Karpas-422 (cell line): Measurements from ENCODE around the gene PACS1. TPM values are rescaled to one million over a fixed set of nuclear protein-coding genes. Genes with fewer than 3 reads are reported as not detected.

ENCODE experiments used
- DNase-seq: peaks from one replicate; pipeline ENCODE4 v3.0.0-alpha.2; 2015
- H2AFZ ChIP-seq: fragments of 200-600 bp; sonication (generic); 2 replicates; pipeline ENCODE4 v1.6.1; 2014; ENCODE audit warnings: antibody characterized with exemption, low read length, mixed read lengths
- H3K27ac ChIP-seq: fragments of 200-600 bp; sonication (generic); 2 replicates; pipeline ENCODE4 v1.5.1; 2014; ENCODE audit warnings: mild to moderate bottlenecking, low read length, moderate library complexity
- H3K27me3 ChIP-seq: fragments of 200-600 bp; sonication (generic); 2 replicates; pipeline ENCODE4 v1.6.1; 2014; ENCODE audit warnings: low read length, mixed read lengths
- H3K36me3 ChIP-seq: fragments of 200-600 bp; sonication (generic); 2 replicates; pipeline ENCODE4 v1.6.1; 2014; ENCODE audit warnings: low read length, mixed read lengths; ENCODE audit not compliant: insufficient read depth
- H3K4me1 ChIP-seq: fragments of 200-600 bp; sonication (generic); 2 replicates; pipeline ENCODE4 v1.6.1; 2014; ENCODE audit warnings: mild to moderate bottlenecking, low read length, mixed read lengths
- H3K4me2 ChIP-seq: fragments of 200-600 bp; sonication (generic); 2 replicates; pipeline ENCODE4 v1.6.1; 2014; ENCODE audit warnings: low read length, low read depth, mild to moderate bottlenecking; ENCODE audit not compliant: poor library complexity, severe bottlenecking
- H3K4me3 ChIP-seq: fragments of 200-600 bp; sonication (generic); 2 replicates; pipeline ENCODE4 v1.5.1; 2014; ENCODE audit warnings: mild to moderate bottlenecking, antibody characterized with exemption, low read length, mixed read lengths
- H3K79me2 ChIP-seq: fragments of 200-600 bp; sonication (generic); 2 replicates; pipeline ENCODE4 v1.6.1; 2014; ENCODE audit warnings: mild to moderate bottlenecking, low read length, mixed read lengths
- H3K9ac ChIP-seq: fragments of 200-600 bp; sonication (generic); 2 replicates; pipeline ENCODE4 v1.6.0; 2014; ENCODE audit warnings: low read length
- H3K9me2 ChIP-seq: fragments of 200-600 bp; sonication (generic), shearing (Covaris generic); replicated peaks from 2 replicates; pipeline ENCODE4 v1.6.0; 2014; ENCODE audit warnings: mild to moderate bottlenecking, low read length, moderate library complexity; ENCODE audit not compliant: insufficient read depth
- H3K9me3 ChIP-seq: fragments of 300-700, 200-600 bp; sonication (generic); 2 replicates; pipeline ENCODE4 v1.6.1; 2014; ENCODE audit warnings: low read length, mixed read lengths
- H4K20me1 ChIP-seq: fragments of 200-600 bp; sonication (generic); 2 replicates; pipeline ENCODE4 v1.6.1; 2014; ENCODE audit warnings: mild to moderate bottlenecking, antibody characterized with exemption, low read length, low read depth; ENCODE audit not compliant: insufficient read depth
- total RNA-seq: library from RNA; depleted of rRNA; stranded (reverse); fragments of >200 nt; shearing (Covaris generic); gene quantifications from 2 replicates; pipeline ENCODE4 v1.2.3, GENCODE V29; 2014; ENCODE audit warnings: low replicate concordance

The PACS1 gene
- total RNA-seq, 1 experiment from 2014 or later: 60.5 TPM

GRCh38 chr11:66281776-66282467 is 211.8 kb downstream of the PACS1 start:
- Histone ChIP-seq H3K27ac (0 out of 2 replicates have a peak overlapping the region, but pooled peaks have one; percentile 9), H3K4me2 (peak overlapping the region; percentile 36), H4K20me1 (peaks cover 3% of the 10 kb centered on the region; the same call in 1 of the 2 replicates), H3K4me3 (no peak overlapping the region), H2AFZ (no peak overlapping the region), H3K27me3 (no peaks in the 10 kb centered on the region), H3K9ac (peak overlapping the region; percentile 37; the same call in 1 of the 2 replicates), H3K9me3 (no peaks in the 10 kb centered on the region), H3K36me3 (0 out of 2 replicates have a peak, but pooled peaks cover 4% of the 10 kb centered on the region), H3K4me1 (peaks cover 34% of the 10 kb centered on the region), H3K79me2 (peaks cover 6% of the 10 kb centered on the region), H3K9me2 (no peaks in the 10 kb centered on the region)
- no peak for DNase-seq

GRCh38 chr11:66282468-66283455 is 212.7 kb downstream of the PACS1 start:
- peak; percentile 99 for DNase-seq
- H4K20me1 ChIP-seq: peaks cover 4% of the 10 kb centered on the region; the same call in 1 of the 2 replicates
- no peaks in the 10 kb centered on the region for H3K27me3 ChIP-seq
- H3K4me2 ChIP-seq: peak overlapping the region; percentile 54
- H3K9ac ChIP-seq: peak overlapping the region; percentile 62
- H3K9me2 ChIP-seq: no peaks in the 10 kb centered on the region
- H3K27ac ChIP-seq: peak overlapping the region; percentile 51; the same call in 1 of the 2 replicates
- peaks cover 10% of the 10 kb centered on the region for H3K79me2 ChIP-seq
- H3K36me3 ChIP-seq: 0 out of 2 replicates have a peak, but pooled peaks cover 4% of the 10 kb centered on the region
- peaks cover 35% of the 10 kb centered on the region for H3K4me1 ChIP-seq
- H3K4me3 ChIP-seq: no peak overlapping the region
- no peak overlapping the region for H2AFZ ChIP-seq
- H3K9me3 ChIP-seq: no peaks in the 10 kb centered on the region

GRCh38 chr11:66283461-66284105 is 213.5 kb downstream of the PACS1 start:
- Histone ChIP-seq H3K79me2 (peaks cover 19% of the 10 kb centered on the region), H3K36me3 (0 out of 2 replicates have a peak, but pooled peaks cover 4% of the 10 kb centered on the region), H3K4me2 (no peak overlapping the region), H3K27ac (no peak overlapping the region), H3K9me3 (no peaks in the 10 kb centered on the region), H2AFZ (no peak overlapping the region), H3K9ac (no peak overlapping the region), H3K9me2 (no peaks in the 10 kb centered on the region), H4K20me1 (peaks cover 7% of the 10 kb centered on the region; the same call in 1 of the 2 replicates), H3K4me3 (no peak overlapping the region), H3K27me3 (no peaks in the 10 kb centered on the region), H3K4me1 (peaks cover 38% of the 10 kb centered on the region)
- no peak for DNase-seq

GRCh38 chr11:66284526-66285078 is 214.5 kb downstream of the PACS1 start:
- Histone ChIP-seq H2AFZ (no peak overlapping the region), H3K27me3 (no peaks in the 10 kb centered on the region), H3K4me3 (no peak overlapping the region), H4K20me1 (peaks cover 7% of the 10 kb centered on the region; the same call in 1 of the 2 replicates), H3K4me1 (peaks cover 34% of the 10 kb centered on the region), H3K4me2 (no peak overlapping the region), H3K9me3 (no peaks in the 10 kb centered on the region), H3K79me2 (peaks cover 20% of the 10 kb centered on the region), H3K9me2 (no peaks in the 10 kb centered on the region), H3K27ac (no peak overlapping the region), H3K36me3 (0 out of 2 replicates have a peak, but pooled peaks cover 4% of the 10 kb centered on the region), H3K9ac (no peak overlapping the region)
- DNase-seq: no peak

GRCh38 chr11:66285250-66285947 is 215.3 kb downstream of the PACS1 start:
- Histone ChIP-seq H3K4me3 (no peak overlapping the region), H3K27ac (no peak overlapping the region), H3K27me3 (no peaks in the 10 kb centered on the region), H2AFZ (no peak overlapping the region), H3K4me1 (peaks cover 42% of the 10 kb centered on the region), H3K4me2 (no peak overlapping the region), H3K9me3 (no peaks in the 10 kb centered on the region), H3K9ac (no peak overlapping the region), H3K9me2 (no peaks in the 10 kb centered on the region), H3K79me2 (peaks cover 20% of the 10 kb centered on the region), H3K36me3 (0 out of 2 replicates have a peak, but pooled peaks cover 4% of the 10 kb centered on the region), H4K20me1 (peaks cover 7% of the 10 kb centered on the region; the same call in 1 of the 2 replicates)
- DNase-seq: no peak

GRCh38 chr11:66286699-66287098 is 216.6 kb downstream of the PACS1 start:
- Histone ChIP-seq H3K4me2 (no peak overlapping the region), H3K9ac (no peak overlapping the region)

GRCh38 chr11:66287211-66287888 is 217.3 kb downstream of the PACS1 start:
- Histone ChIP-seq H2AFZ (no peak overlapping the region), H3K27me3 (no peaks in the 10 kb centered on the region), H3K4me3 (peak overlapping the region; percentile 99), H3K4me1 (peaks cover 34% of the 10 kb centered on the region), H3K36me3 (0 out of 2 replicates have a peak, but pooled peaks cover 4% of the 10 kb centered on the region), H3K9me2 (no peaks in the 10 kb centered on the region), H3K9me3 (no peaks in the 10 kb centered on the region), H4K20me1 (0 out of 2 replicates have a peak, but pooled peaks cover 4% of the 10 kb centered on the region), H3K4me2 (peak overlapping the region; percentile 80), H3K9ac (peak overlapping the region; percentile 98), H3K79me2 (peaks cover 20% of the 10 kb centered on the region), H3K27ac (no peak overlapping the region; the same call in 1 of the 2 replicates)
- DNase-seq: no peak

More at GRCh38 chr11:66286699-66287098, 216.6 kb downstream of the PACS1 start:
- Histone ChIP-seq H3K27me3 (no peaks in the 10 kb centered on the region), H3K4me3 (no peak overlapping the region), H3K79me2 (peaks cover 20% of the 10 kb centered on the region), H3K27ac (no peak overlapping the region), H2AFZ (no peak overlapping the region), H3K36me3 (0 out of 2 replicates have a peak, but pooled peaks cover 4% of the 10 kb centered on the region), H3K4me1 (peaks cover 41% of the 10 kb centered on the region), H3K9me3 (no peaks in the 10 kb centered on the region), H4K20me1 (peaks cover 7% of the 10 kb centered on the region; the same call in 1 of the 2 replicates), H3K9me2 (no peaks in the 10 kb centered on the region)
- no peak for DNase-seq
